LNCaP clone FGC (cell line): ENCODE measurements around the gene LAMC1.

Experiments
- DNase-seq: peaks from one replicate; pipeline ENCODE4 v3.0.0-alpha.2; 2011; ENCODE audit warnings: low read depth
- H3K4me3 ChIP-seq: 2 replicates; pipeline ENCODE4 v1.5.1; 2011; ENCODE audit warnings: mild to moderate bottlenecking, low read depth, low read length, control low read depth
- TF ChIP-seq, protein P1 (sequence below): IDR thresholded peaks from 2 replicates; pipeline ENCODE4 v1.5.1; 2012; ENCODE audit warnings: mild to moderate bottlenecking; ENCODE audit not compliant: control insufficient read depth, insufficient read depth; ENCODE audit errors: extremely low read depth

The LAMC1 gene

DNA sequence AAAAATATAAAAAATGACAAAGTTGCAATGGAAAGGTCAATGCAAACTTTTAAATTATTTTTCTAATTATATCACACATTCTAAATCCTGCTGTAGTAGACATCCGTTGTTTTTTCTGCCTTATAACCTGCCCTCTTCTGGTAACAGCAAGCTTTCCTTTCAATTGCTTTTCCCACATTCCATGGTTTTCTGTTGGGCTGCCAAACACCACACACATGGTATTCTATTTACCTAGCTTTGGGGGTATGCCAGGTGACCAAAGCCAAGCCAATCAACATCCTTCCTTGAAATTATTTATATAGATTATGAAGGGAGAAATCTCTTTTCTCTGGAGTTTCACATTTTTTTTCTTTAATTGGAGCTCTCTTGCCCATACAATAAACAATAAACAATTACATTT, 3.4 kb upstream of the LAMC1 start:
- peak; percentile 86 for DNase-seq
- no peak overlapping the region for H3K4me3 ChIP-seq
- TF ChIP-seq, protein P1, sequence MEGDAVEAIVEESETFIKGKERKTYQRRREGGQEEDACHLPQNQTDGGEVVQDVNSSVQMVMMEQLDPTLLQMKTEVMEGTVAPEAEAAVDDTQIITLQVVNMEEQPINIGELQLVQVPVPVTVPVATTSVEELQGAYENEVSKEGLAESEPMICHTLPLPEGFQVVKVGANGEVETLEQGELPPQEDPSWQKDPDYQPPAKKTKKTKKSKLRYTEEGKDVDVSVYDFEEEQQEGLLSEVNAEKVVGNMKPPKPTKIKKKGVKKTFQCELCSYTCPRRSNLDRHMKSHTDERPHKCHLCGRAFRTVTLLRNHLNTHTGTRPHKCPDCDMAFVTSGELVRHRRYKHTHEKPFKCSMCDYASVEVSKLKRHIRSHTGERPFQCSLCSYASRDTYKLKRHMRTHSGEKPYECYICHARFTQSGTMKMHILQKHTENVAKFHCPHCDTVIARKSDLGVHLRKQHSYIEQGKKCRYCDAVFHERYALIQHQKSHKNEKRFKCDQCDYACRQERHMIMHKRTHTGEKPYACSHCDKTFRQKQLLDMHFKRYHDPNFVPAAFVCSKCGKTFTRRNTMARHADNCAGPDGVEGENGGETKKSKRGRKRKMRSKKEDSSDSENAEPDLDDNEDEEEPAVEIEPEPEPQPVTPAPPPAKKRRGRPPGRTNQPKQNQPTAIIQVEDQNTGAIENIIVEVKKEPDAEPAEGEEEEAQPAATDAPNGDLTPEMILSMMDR, result 0 out of 2 replicates have a peak, but pooled peaks have one; percentile 32

DNA sequence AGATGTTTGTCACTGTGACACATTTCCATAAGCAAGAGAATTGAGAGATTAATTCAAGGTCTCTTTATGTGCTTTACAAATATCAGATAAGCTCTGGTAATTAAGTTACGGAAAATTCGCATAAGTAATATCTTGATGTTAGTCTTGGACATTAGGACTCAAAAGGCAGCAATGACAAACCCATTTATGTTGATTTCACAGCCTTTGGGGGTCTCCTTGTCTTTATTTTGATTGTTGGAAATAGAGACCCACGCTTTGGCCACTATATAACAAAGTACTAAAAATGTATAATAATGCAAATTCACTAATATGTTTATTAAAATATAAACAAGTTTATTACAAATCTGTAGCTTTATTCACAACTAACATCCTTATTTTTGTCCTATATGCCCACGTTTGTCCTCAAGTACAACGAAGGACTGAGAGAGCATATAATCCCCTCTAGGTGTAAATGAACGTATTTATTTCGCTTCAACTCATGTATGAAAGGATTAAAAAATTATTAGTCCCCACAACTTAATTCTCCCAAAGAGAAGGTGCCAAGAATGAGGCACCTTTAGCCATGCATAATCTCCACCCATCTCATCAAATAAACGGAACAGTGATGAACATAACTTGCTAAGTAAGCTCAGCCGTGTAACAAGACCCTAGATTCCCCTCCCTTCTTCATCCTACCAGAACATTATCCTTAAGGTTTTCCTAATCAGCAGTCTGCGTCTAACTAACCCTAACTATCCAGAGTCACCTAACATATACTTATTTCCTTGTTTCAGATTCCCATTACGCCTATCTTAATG, 1.6 kb upstream of the LAMC1 start:
- peak overlapping the region; percentile 79 for H3K4me3 ChIP-seq
- DNase-seq, result no peak
- TF ChIP-seq, protein P1, result no peak

- DNase-seq, result peak; percentile 91
- TF ChIP-seq, protein P1, result no peak
- H3K4me3 ChIP-seq, result peak overlapping the region; percentile 79
These were observed 746 bp upstream of the LAMC1 start for GRCh38 chr1:183022202-183023145.

- peak overlapping the region; percentile 79 for H3K4me3 ChIP-seq
- TF ChIP-seq, protein P1, result peak; percentile 71
- peak; percentile 71 for DNase-seq
These were observed 539 bp downstream of the LAMC1 start for GRCh38 chr1:183023601-183024316.

- H3K4me3 ChIP-seq, result peak overlapping the region; percentile 79
- TF ChIP-seq, protein P1, result no peak
- no peak for DNase-seq
These were observed 1.2 kb downstream of the LAMC1 start for GRCh38 chr1:183024317-183025009.

DNA sequence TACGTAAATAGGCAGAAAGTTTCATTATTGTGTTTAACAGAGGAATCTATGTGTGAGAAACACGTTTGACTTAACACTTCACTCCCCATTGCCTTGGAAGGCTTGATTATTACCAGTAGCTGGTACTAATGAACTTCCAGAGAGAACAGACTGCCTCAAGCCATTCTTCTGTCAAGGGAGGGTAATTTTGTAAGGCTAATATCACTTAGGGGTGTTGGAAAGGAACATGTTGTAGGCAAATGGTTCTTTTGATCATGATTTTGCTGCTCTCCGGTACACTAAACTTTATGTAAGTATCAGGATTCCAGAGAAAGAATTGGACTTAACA, 1.8 kb downstream of the LAMC1 start:
- peak overlapping the region; percentile 79 for H3K4me3 ChIP-seq
- TF ChIP-seq, protein P1, result no peak
- DNase-seq, result no peak
